ENCODE measurements around the gene NOP56.
A peak's percentile ranks its signal among the peaks of the same experiment; 100 is the strongest.
"Not testable (repeated sequence)": the region's sequence is repeated elsewhere in the genome, so short reads cannot be mapped to it uniquely, and the experiment has no call there.

Gene NOP56

DNA sequence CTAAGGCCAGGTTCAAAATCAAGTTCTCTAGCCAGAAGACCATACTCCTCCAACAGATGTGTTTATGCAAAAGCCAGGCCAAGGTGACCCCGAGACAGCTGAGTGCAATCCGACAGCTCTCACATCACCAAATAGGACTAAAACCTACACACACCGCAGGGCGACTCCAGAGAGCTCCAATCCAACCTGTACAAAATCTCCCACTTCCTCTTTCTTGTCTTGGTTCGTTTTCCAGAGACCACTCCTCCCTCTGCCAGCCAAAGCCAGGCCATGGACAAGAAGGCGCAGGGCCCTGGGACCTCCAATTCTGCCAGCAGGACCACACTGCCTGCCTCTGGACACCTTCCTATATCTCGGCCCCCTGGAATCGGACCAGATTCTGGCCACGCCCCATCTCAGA lies 11.5 kb upstream of the NOP56 start:
- no peak for DNase-seq (ENCODE audit: low spot score)

DNA sequence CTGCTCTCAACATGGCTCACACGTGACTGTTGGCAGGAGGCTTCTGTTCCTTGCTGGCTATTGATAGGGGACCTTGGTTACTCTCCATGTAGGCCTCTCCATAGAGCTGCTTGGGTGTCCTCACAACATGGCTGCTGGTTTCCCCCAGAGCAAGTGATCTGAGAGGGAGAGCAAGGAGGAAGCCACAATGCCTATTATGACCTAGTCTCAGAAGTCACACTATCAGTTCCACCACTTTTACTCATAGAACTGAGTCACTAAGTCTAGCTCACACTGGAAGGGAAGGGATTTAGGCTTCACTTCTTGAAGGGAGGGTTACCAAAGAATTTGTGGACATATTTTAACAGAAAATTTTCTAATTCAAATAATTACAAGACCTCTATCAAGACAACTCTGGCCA lies 8.7 kb upstream of the NOP56 start:
- no peak for DNase-seq (ENCODE audit: low spot score)

- peak; percentile 59 for DNase-seq (ENCODE audit: low spot score)
These were observed 508 bp downstream of the NOP56 start for GRCh38 chr20:2652724-2653555.

DNA sequence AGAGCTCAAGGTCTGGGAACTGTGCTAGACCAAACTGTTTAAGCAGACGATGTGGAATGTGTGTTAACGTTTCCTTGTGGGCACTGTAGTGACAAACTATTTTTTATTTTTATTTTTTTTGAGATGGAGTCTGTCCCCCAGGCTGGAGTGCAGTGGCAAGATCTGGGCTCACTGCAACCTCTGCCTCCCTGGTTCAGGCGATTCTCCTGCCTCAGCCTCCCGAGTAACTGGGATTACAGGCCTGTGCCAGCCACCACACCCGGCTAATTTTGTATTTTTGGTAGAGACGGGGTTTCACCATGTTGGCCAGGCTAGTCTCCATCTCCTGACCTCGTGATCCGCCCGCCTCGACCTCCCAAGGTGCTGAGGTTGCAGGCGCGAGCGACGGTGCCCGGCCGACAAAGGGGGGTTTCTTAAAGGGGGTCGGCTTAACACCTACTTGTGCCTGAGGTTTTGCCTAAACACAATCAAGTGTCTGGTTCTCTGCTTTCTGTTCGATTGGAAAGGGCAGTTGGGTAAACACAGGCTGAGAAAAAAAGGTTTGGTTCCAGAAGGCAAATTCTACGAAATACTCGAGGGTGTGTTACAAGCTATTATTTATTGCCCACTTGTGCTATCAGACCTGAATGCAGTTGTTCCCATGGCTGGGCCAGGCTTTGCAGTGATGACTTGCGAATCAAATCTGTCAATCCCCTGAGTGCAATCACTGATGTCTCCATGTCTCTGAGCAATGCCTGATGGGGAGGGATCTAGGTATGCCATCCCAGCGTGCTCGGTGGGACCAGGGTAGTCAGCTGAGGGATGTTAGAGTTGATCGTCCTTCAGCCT lies 1.3 kb downstream of the NOP56 start:
- no peak for DNase-seq (ENCODE audit: low spot score)

- no peak for DNase-seq (ENCODE audit: low spot score)
These were observed 2.0 kb downstream of the NOP56 start for GRCh38 chr20:2654384-2654822.

GRCh38 chr20:2654831-2655230 lies 2.4 kb downstream of the NOP56 start:
- DNase-seq (ENCODE audit: low spot score): no peak

- DNase-seq (ENCODE audit: low spot score): no peak
These were observed 3.1 kb downstream of the NOP56 start for GRCh38 chr20:2655331-2656116.

DNA sequence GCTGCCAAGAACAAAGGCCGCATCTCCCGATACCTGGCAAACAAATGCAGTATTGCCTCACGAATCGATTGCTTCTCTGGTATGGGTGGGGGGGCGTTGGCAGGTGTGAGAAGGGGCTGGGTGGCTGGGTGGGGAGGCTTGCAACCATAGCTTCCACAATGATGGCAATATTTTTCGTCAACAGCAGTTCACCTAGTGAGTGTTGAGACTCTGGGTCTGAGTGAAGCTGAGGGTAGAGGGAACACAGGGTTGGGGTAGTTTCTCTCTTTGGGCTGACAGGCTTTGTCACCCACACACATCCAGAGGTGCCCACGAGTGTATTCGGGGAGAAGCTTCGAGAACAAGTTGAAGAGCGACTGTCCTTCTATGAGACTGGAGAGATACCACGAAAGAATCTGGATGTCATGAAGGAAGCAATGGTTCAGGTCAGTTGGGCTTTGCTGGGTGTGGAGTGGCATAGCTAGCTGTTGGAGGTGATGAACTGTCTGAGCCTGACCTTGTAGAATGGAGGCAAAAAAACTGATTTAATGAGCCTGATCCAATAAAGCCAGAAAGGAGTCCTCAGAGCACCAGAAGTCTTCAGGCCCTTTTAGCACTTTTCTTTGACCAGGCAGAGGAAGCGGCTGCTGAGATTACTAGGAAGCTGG lies 4.2 kb downstream of the NOP56 start:
- DNase-seq (ENCODE audit: low spot score): no peak

- no peak for DNase-seq (ENCODE audit: low spot score)
These were observed 4.8 kb downstream of the NOP56 start for GRCh38 chr20:2657241-2657640.

GRCh38 chr20:2657674-2658073 lies 5.2 kb downstream of the NOP56 start:
- DNase-seq (ENCODE audit: low spot score): no peak

- no peak for DNase-seq (ENCODE audit: low spot score)
These were observed 6.3 kb downstream of the NOP56 start for GRCh38 chr20:2658414-2659354.

DNA sequence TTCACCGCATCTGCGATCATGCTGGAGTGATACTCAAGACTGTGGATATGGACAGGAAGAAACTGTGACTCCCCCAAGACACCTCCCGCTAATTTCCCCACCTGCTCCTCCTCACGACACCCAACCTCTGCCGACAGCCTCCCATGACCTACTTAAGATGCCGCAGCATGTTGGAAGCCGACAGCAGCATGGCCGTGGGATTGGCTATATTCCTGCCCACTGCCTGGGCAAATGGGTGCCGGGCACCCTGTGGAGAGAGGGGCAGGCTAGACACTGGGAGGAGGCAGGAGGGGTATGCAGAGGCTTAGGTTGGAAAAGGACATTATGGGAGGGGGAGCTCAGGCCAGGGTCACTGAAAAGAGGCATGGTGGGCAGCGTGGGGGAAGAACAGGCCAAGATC lies 7.1 kb downstream of the NOP56 start:
- DNase-seq (ENCODE audit: low spot score): no peak

GRCh38 chr20:2663364-2663886 lies 11.0 kb downstream of the NOP56 start:
- no peak for DNase-seq (ENCODE audit: low spot score)

DNA sequence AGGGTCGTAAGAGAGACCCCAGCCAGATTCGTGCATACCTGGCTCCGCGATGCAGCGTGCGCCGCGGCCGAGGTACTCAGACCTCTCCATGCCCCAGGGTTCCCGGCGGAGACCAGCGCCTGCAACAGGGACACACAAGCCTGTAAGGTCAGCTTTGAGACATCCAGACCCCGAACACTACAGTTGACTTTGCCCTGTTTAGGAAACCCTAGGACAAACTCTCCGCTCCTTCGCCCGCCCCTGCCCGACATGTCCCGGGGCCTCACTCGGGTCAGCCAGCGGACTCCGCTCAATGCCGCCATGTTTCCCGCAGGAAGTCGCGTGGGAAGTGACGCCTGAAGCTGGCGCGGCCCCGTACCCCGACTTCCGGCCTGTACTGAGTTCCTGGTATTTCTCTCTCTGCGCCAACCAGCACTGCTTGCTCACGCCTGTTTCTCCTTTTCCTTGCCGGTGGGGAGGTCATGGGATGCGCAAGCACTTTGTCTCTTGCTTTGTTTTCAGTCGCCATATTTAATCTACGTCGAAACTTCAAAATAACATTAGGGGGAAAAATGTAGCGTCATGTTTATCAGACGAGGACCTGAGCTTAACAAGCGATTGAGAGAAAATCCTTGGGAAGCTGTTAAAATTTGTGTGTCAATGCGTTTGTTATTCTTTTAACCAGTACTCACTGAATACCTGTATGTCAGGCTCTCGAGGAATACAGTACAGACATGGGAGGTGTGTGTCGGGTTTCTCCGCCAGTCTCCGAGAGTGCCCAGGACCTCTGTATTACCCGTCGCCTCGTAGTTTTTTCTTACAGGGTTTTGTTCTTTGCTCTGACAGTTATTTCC lies 11.7 kb downstream of the NOP56 start, which contains the start of gene IDH3B:
IDH3B (minus strand) TSS at position 330 of the 833 bp plus-strand sequence; CDS start at position 302, 28 bp downstream.
- DNase-seq (ENCODE audit: low spot score): peak; percentile 96

GRCh38 chr20:2671977-2672376 lies 19.5 kb downstream of the NOP56 start:
- DNase-seq (ENCODE audit: low spot score): no peak

- no peak for DNase-seq (ENCODE audit: low spot score)
These were observed 20.0 kb downstream of the NOP56 start for GRCh38 chr20:2672446-2672845.

GRCh38 chr20:2673453-2673852 lies 21.0 kb downstream of the NOP56 start:
- no peak for DNase-seq (ENCODE audit: low spot score)

- DNase-seq (ENCODE audit: low spot score): no peak
These were observed 27.6 kb downstream of the NOP56 start for GRCh38 chr20:2680046-2680445.

DNA sequence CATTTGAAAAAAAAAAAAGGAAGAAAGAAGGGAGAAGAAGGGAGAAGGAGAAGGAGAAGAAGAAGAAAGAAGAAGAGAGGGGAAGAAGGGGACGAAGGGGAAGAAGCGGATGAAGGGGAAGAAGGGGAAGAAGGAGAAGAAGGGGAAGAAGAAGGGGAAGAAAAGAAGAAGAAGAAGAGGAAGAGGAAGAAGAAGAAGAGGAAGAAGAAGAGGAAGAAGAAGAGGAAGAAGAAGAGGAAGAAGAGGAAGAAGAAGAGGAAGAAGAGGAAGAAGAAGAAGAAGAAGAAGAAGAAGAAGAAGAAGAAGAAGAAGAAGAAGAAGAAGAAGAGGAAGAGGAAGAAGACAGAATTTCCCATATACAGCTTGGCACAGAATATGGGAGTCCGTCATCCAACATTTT lies 29.6 kb downstream of the NOP56 start:
- DNase-seq (ENCODE audit: low spot score): not testable (repeated sequence)
